ENCODE results near the gene PCTP.

PCTP gene

DNA sequence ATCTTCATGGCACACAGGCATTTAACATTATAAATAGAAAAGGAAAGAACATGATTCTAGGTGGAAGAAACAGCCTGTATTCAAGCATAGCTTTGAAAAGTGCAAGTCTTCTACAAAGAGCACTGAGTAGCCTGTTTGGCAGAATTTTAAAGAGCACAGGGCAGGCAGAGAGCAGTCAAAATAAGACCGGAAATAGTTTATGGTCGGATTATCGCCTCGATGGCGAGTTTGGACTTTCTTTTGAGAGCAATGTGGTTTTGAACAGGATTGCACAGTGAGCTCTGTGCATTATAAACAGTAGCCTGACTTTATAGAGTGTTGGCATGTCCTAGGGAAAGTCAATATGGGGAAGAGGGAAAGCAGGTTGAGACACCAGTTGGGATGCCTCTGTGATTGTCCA lies 22.0 kb upstream of the PCTP start:
- no peak overlapping the region for H3K4me3 ChIP-seq (ENCODE audit: low read length)
- no peaks in the 10 kb centered on the region for H3K9me3 ChIP-seq (ENCODE audit: insufficient read depth, low read length)
- H3K79me2 ChIP-seq (ENCODE audit: low read length): no peaks in the 10 kb centered on the region
- H2AFZ ChIP-seq (ENCODE audit: low read depth, low read length): no peak overlapping the region
- H4K20me1 ChIP-seq (ENCODE audit: insufficient read depth, low read length): no peaks in the 10 kb centered on the region
- H3K27me3 ChIP-seq (ENCODE audit: low read depth, low read length): peaks cover 82% of the 10 kb centered on the region
- H3K4me1 ChIP-seq (ENCODE audit: low read length): peaks cover 8% of the 10 kb centered on the region
- TF ChIP-seq EZH2phosphoT487 (IDR thresholded peaks at IDR 0.05; ENCODE audit: low read depth): no peak
- no peak for TF ChIP-seq CTCF (IDR thresholded peaks at IDR 0.05; ENCODE audit: low read depth, low read length)
- H3K9ac ChIP-seq (ENCODE audit: low read length): no peak overlapping the region
- H3K27ac ChIP-seq (ENCODE audit: low read length): no peak overlapping the region
- peak overlapping the region; percentile 27; the same call in 1 of the 2 replicates for H3K4me2 ChIP-seq (ENCODE audit: low read length)
- H3K36me3 ChIP-seq (replicated peaks; ENCODE audit: low read depth, low read length): no peaks in the 10 kb centered on the region

DNA sequence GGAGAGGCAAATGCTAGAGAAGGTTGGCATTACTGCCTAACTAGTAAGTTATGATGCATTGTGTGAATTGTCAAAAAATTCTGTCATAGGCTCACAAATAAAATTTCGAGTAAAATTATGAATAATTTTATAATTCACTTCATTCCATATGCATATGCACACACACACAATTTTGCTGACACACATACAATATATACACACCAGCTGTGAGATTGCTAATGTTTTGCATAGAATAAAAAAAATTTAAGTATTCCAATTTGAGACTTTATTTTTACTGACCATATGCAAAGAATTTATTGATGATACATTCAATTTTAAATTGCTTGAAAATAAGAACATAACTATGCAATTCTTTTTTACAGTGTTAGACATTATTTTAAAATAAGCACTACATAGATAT lies 21.4 kb upstream of the PCTP start:
- H3K9ac ChIP-seq (ENCODE audit: low read length): no peak overlapping the region
- no peak overlapping the region for H3K4me2 ChIP-seq (ENCODE audit: low read length)
- H3K27me3 ChIP-seq (ENCODE audit: low read depth, low read length): peaks cover 76% of the 10 kb centered on the region
- no peaks in the 10 kb centered on the region for H3K9me3 ChIP-seq (ENCODE audit: insufficient read depth, low read length)
- no peaks in the 10 kb centered on the region for H3K79me2 ChIP-seq (ENCODE audit: low read length)
- H3K27ac ChIP-seq (ENCODE audit: low read length): no peak overlapping the region
- no peak overlapping the region for H2AFZ ChIP-seq (ENCODE audit: low read depth, low read length)
- no peaks in the 10 kb centered on the region for H4K20me1 ChIP-seq (ENCODE audit: insufficient read depth, low read length)
- no peaks in the 10 kb centered on the region for H3K36me3 ChIP-seq (replicated peaks; ENCODE audit: low read depth, low read length)
- H3K4me3 ChIP-seq (ENCODE audit: low read length): no peak overlapping the region
- peaks cover 15% of the 10 kb centered on the region for H3K4me1 ChIP-seq (ENCODE audit: low read length)
- TF ChIP-seq CTCF (IDR thresholded peaks at IDR 0.05; ENCODE audit: low read depth, low read length): no peak
- TF ChIP-seq EZH2phosphoT487 (IDR thresholded peaks at IDR 0.05; ENCODE audit: low read depth): no peak

GRCh38 chr17:55730380-55730779 lies 20.5 kb upstream of the PCTP start:
- Histone ChIP-seq H3K27ac (ENCODE audit: low read length) (no peak overlapping the region), H2AFZ (ENCODE audit: low read depth, low read length) (no peak overlapping the region)

DNA sequence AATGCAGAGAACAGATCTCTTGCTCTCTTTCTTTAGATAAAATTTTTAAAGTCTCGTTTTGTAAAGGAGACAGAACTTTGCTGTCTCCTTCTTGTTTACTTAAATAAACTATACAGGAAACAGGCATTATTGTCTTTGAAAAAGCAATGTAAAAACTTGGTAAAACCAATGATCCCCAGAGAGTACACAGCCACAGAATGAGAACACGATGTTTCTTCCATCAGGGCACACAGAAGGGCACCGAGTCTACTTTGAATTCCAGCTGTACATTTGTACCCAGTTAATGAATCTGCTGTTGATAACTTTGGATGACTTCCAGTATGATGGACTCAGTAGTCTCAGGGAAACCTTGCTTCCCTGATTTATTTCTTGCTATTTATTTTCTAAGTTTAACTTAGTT lies 20.0 kb upstream of the PCTP start:
- H4K20me1 ChIP-seq (ENCODE audit: insufficient read depth, low read length): no peaks in the 10 kb centered on the region
- H3K4me3 ChIP-seq (ENCODE audit: low read length): no peak overlapping the region
- H3K27me3 ChIP-seq (ENCODE audit: low read depth, low read length): peaks cover 63% of the 10 kb centered on the region
- H3K9me3 ChIP-seq (ENCODE audit: insufficient read depth, low read length): no peaks in the 10 kb centered on the region
- no peak overlapping the region for H3K4me2 ChIP-seq (ENCODE audit: low read length)
- no peaks in the 10 kb centered on the region for H3K36me3 ChIP-seq (replicated peaks; ENCODE audit: low read depth, low read length)
- peaks cover 12% of the 10 kb centered on the region for H3K4me1 ChIP-seq (ENCODE audit: low read length)
- H3K9ac ChIP-seq (ENCODE audit: low read length): no peak overlapping the region
- H3K27ac ChIP-seq (ENCODE audit: low read length): no peak overlapping the region
- no peak overlapping the region for H2AFZ ChIP-seq (ENCODE audit: low read depth, low read length)
- H3K79me2 ChIP-seq (ENCODE audit: low read length): no peaks in the 10 kb centered on the region
- TF ChIP-seq CTCF (IDR thresholded peaks at IDR 0.05; ENCODE audit: low read depth, low read length): no peak
- no peak for TF ChIP-seq EZH2phosphoT487 (IDR thresholded peaks at IDR 0.05; ENCODE audit: low read depth)

More at GRCh38 chr17:55730380-55730779, 20.5 kb upstream of the PCTP start:
- H3K79me2 ChIP-seq (ENCODE audit: low read length): no peaks in the 10 kb centered on the region
- no peak for TF ChIP-seq EZH2phosphoT487 (IDR thresholded peaks at IDR 0.05; ENCODE audit: low read depth)
- no peaks in the 10 kb centered on the region for H3K9me3 ChIP-seq (ENCODE audit: insufficient read depth, low read length)
- no peaks in the 10 kb centered on the region for H4K20me1 ChIP-seq (ENCODE audit: insufficient read depth, low read length)
- H3K4me2 ChIP-seq (ENCODE audit: low read length): no peak overlapping the region
- no peak overlapping the region for H3K9ac ChIP-seq (ENCODE audit: low read length)
- H3K4me1 ChIP-seq (ENCODE audit: low read length): peaks cover 14% of the 10 kb centered on the region
- no peak overlapping the region for H3K4me3 ChIP-seq (ENCODE audit: low read length)
- peaks cover 67% of the 10 kb centered on the region for H3K27me3 ChIP-seq (ENCODE audit: low read depth, low read length)
- H3K36me3 ChIP-seq (replicated peaks; ENCODE audit: low read depth, low read length): no peaks in the 10 kb centered on the region

All from OCI-LY3 (cell line).